MM.1S (cell line): ENCODE measurements around the gene PTGES.

Experiments used
- DNase-seq: peaks from one replicate; pipeline ENCODE4 v3.0.0-alpha.2; 2015
- H2AFZ ChIP-seq: fragments of 300-600 bp; sonication (generic); 2 replicates; pipeline ENCODE4 v1.6.0; 2016; ENCODE audit warnings: antibody characterized with exemption, low read length
- H3F3A ChIP-seq: fragments of 300-600 bp; sonication (generic); 2 replicates; pipeline ENCODE4 v1.6.1; 2016; ENCODE audit warnings: mild to moderate bottlenecking, antibody characterized with exemption, low read length, moderate library complexity, mixed read lengths; ENCODE audit not compliant: insufficient read depth
- H3K27ac ChIP-seq: fragments of 300-600 bp; sonication (generic); 2 replicates; pipeline ENCODE4 v1.5.1; 2016; ENCODE audit warnings: mild to moderate bottlenecking, low read length
- H3K27me3 ChIP-seq: fragments of 300-600 bp; sonication (generic); replicated peaks from 2 replicates; pipeline ENCODE4 v1.6.0; 2016; ENCODE audit warnings: low read length; ENCODE audit not compliant: insufficient read depth
- H3K36me3 ChIP-seq: fragments of 300-600 bp; sonication (generic); replicated peaks from 2 replicates; pipeline ENCODE4 v1.6.1; 2016; ENCODE audit warnings: mild to moderate bottlenecking, low read length, mixed read lengths; ENCODE audit not compliant: insufficient read depth
- H3K4me1 ChIP-seq: fragments of 300-600 bp; sonication (generic); 2 replicates; pipeline ENCODE4 v1.6.1; 2016; ENCODE audit warnings: low read length, mixed read lengths
- H3K4me2 ChIP-seq: fragments of 300-600 bp; sonication (generic); 2 replicates; pipeline ENCODE4 v1.6.0; 2016; ENCODE audit warnings: low read depth, low read length
- H3K4me3 ChIP-seq: fragments of 300-600 bp; sonication (generic); 2 replicates; pipeline ENCODE4 v1.5.1; 2016; ENCODE audit warnings: low read length, mixed read lengths
- H3K79me2 ChIP-seq: fragments of 300-600 bp; sonication (generic); 2 replicates; pipeline ENCODE4 v1.6.1; 2016; ENCODE audit warnings: mixed run types, low read length, mixed read lengths
- H3K9ac ChIP-seq: fragments of 300-600 bp; sonication (generic); 2 replicates; pipeline ENCODE4 v1.6.1; 2016; ENCODE audit warnings: low read length, mixed read lengths
- H3K9me2 ChIP-seq: fragments of 300-600 bp; sonication (generic); replicated peaks from 2 replicates; pipeline ENCODE4 v1.6.1; 2016; ENCODE audit warnings: mild to moderate bottlenecking, low read length, mixed read lengths; ENCODE audit not compliant: insufficient read depth
- H3K9me3 ChIP-seq: fragments of 300-600 bp; sonication (generic); replicated peaks from 2 replicates; pipeline ENCODE4 v1.6.1; 2016; ENCODE audit warnings: mild to moderate bottlenecking, low read length, mixed read lengths; ENCODE audit not compliant: insufficient read depth
- H4K20me1 ChIP-seq: fragments of 300-600 bp; sonication (generic); 2 replicates; pipeline ENCODE4 v1.6.1; 2016; ENCODE audit warnings: mild to moderate bottlenecking, low read length, moderate library complexity, mixed read lengths; ENCODE audit not compliant: insufficient read depth
- CTCF ChIP-seq: fragments of 300-600 bp; sonication (generic); IDR thresholded peaks from 2 replicates; pipeline ENCODE4 v1.5.1; 2016; ENCODE audit warnings: antibody characterized with exemption, low read length, mixed read lengths
- EZH2 ChIP-seq: fragments of 300-600 bp; sonication (generic); optimal IDR thresholded peaks from 2 replicates; pipeline ENCODE3; 2017; ENCODE audit warnings: low read depth, mild to moderate bottlenecking, antibody characterized with exemption, low read length, mixed read lengths
- EZH2phosphoT487 ChIP-seq: fragments of 300-600 bp; sonication (generic); IDR thresholded peaks from 2 replicates; pipeline ENCODE4 v1.6.1; 2018; ENCODE audit warnings: antibody characterized with exemption, low read length

Gene PTGES

GRCh38 chr9:129737479-129738274, 15.2 kb downstream of the PTGES start:
- H3K9ac ChIP-seq: peak overlapping the region; percentile 44; the same call in 1 of the 2 replicates
- no peaks in the 10 kb centered on the region for H3F3A ChIP-seq
- peak; percentile 74 for DNase-seq
- no peaks in the 10 kb centered on the region for H3K36me3 ChIP-seq
- no peaks in the 10 kb centered on the region for H3K9me2 ChIP-seq
- H3K27ac ChIP-seq: no peak overlapping the region
- H3K4me2 ChIP-seq: peak overlapping the region; percentile 97
- H3K27me3 ChIP-seq: peaks cover 86% of the 10 kb centered on the region
- TF ChIP-seq EZH2 (no peak), EZH2phosphoT487 (no peak), CTCF (peak; percentile 85)
- peak overlapping the region; percentile 88 for H2AFZ ChIP-seq
- H3K4me3 ChIP-seq: peak overlapping the region; percentile 76
- no peaks in the 10 kb centered on the region for H3K9me3 ChIP-seq
- no peaks in the 10 kb centered on the region for H4K20me1 ChIP-seq
- H3K4me1 ChIP-seq: no peaks in the 10 kb centered on the region
- no peaks in the 10 kb centered on the region for H3K79me2 ChIP-seq

GRCh38 chr9:129736334-129736733, 16.5 kb downstream of the PTGES start:
- Histone ChIP-seq H3F3A (no peaks in the 10 kb centered on the region), H3K9me2 (no peaks in the 10 kb centered on the region), H3K4me1 (no peaks in the 10 kb centered on the region), H3K9ac (no peak overlapping the region), H3K36me3 (no peaks in the 10 kb centered on the region), H3K4me3 (no peak overlapping the region), H3K79me2 (no peaks in the 10 kb centered on the region), H3K9me3 (no peaks in the 10 kb centered on the region), H4K20me1 (no peaks in the 10 kb centered on the region), H3K27me3 (peaks cover 88% of the 10 kb centered on the region), H3K27ac (no peak overlapping the region), H3K4me2 (no peak overlapping the region), H2AFZ (no peak overlapping the region)
- no peak for TF ChIP-seq CTCF
- TF ChIP-seq EZH2phosphoT487: no peak
- no peak for TF ChIP-seq EZH2
- DNase-seq: no peak

GRCh38 chr9:129735546-129735945, 17.3 kb downstream of the PTGES start:
- Histone ChIP-seq H3K79me2 (no peaks in the 10 kb centered on the region), H3K4me1 (no peaks in the 10 kb centered on the region), H3F3A (no peaks in the 10 kb centered on the region), H3K4me2 (no peak overlapping the region), H3K9ac (no peak overlapping the region), H3K9me2 (no peaks in the 10 kb centered on the region), H3K27ac (no peak overlapping the region), H3K27me3 (peaks cover 88% of the 10 kb centered on the region), H3K9me3 (no peaks in the 10 kb centered on the region), H4K20me1 (no peaks in the 10 kb centered on the region), H3K4me3 (no peak overlapping the region), H2AFZ (no peak overlapping the region), H3K36me3 (no peaks in the 10 kb centered on the region)
- DNase-seq: no peak
- TF ChIP-seq EZH2: no peak
- no peak for TF ChIP-seq CTCF
- TF ChIP-seq EZH2phosphoT487: no peak
